GM11168 (cell line): ENCODE measurements around the gene SLF2.

ENCODE experiments used
- in situ Hi-C: fragments of 300-500 bp; cut with MboI; formaldehyde crosslinking; loops from one replicate; pipeline ENCODE4 v1.12.0; 2022; ENCODE audit warnings: low sequenced_read_pairs; ENCODE audit not compliant: unreplicated experiment

The SLF2 gene

DNA sequence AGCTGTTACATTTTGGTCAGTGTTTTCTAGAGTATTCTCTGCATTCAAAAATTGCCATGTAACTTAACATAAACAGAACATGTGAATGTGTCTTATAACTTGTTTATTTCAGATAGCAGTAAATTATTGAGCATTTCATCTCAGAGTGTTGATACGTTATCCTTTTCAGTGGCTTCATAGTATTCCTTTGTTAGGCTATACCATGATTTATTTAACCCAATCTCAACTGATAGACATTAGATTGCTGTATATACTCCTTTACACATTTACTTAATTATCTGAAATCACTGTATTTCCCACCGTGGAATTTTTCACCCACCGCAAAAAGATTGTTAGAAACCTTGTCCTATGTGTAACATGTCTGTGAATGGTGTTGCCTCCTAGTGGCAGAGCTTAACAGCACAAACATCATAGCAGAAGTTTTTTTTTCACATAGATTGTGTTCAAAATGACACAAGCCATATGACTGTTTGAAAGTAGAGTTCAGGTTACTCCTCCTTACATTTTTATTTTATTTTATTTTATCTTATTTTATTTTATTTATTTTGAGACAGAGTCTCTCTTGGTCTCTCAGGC is 21.4 kb downstream of the SLF2 start:
- in situ Hi-C loops = no loop called here

DNA sequence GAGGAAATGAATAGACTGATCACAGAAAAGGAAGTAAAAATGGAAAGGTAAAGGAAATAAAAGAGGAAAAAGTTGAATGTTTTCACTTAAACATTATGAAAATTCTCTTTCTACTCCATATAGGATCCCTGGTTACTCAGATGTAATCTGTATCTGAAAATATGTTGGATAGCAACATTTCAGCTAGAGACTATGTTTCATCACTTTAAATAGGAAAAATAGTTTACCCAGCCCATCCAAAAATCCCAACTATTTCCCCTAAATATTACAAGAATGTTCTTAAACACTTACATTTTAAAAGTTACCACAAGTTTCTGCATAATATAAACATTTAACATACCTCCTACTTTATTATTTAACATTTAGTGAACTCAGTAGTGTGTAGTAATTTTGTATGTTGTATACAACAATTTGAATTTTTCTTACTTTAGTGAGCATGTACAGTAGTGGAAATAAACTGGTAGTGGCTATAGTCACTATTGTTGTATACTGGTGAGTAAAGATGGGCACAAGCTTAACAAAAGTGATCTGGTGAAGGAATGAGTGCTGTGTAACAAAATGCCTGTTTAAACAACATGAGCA is 27.1 kb downstream of the SLF2 start:
- in situ Hi-C loops = no loop called here

DNA sequence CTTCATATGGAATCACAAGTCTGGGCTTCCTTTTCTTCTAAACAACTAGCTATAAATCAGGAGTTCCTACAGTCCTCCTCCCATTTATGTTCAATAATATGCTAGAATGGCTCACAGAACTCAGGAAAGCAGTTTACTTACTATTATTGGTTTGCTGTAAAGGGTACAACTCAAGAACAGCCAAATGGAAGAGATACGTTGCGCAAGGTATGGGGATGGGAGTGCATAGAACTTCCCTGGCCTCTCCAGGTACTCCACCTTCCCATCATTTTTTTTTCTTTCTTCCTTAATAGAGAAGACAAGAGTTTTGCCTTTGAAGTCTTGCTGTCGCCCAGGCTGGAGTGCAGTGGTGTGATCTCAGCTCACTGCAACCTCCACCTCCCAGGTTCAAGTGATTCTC is 29.5 kb downstream of the SLF2 start:
- in situ Hi-C loops = no loop called here

DNA sequence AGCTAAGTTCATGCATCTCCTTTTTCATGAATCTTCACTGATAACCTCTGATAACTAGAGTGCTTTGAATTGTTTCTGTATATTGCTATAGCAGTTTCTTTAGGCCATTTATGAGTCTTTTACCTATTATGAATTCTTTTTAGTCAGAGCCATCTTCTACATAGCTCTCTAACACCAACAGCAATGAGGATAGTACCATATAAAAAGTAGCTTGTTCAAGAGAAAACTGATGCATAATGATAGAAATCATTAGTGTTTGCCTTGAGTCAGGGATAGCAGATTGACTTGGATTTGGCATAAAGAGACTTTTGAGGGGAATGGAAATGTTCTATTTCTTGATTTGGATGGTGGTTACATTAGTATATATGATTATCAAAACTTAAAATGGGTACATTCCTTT is 30.7 kb downstream of the SLF2 start:
- in situ Hi-C loops = no loop called here

DNA sequence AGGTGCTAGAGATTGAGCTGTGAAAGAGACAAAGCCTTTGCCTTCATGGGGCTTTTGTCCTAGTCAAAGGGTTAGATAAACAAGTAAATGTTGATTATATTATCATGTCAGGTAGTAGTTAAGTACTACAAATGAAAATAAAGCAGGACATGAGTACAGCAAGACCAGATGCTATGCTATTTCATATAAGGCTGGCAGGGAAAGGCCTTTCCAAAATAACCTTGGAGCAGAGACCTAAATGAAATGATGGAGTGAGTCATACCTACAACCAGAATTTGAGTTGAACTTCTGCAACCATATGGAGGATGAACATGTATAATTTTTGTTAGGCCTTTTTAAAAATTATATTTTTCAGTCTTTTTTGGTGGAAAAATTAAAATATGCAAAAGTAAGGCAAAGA is 33.0 kb downstream of the SLF2 start:
- in situ Hi-C loops = no loop called here

DNA sequence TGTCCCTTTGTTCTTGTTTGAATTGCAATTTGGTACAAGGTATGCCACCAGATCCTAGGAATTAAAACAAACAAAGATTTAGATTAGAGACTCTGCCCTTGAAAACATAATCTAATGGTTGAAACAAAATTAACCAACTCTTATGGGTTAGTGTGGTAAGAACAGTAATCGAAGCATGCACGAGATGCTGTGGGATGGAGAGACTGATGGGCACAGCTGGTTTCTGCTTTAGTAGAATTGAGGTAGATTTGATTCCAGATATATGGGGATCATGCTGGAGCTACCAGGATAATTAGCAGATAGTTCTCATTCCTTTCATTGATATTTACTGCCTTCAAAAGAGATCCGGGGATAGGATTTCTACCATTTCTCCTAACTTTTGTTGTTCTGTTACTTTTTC is 36.2 kb downstream of the SLF2 start:
- in situ Hi-C loops = no loop called here

DNA sequence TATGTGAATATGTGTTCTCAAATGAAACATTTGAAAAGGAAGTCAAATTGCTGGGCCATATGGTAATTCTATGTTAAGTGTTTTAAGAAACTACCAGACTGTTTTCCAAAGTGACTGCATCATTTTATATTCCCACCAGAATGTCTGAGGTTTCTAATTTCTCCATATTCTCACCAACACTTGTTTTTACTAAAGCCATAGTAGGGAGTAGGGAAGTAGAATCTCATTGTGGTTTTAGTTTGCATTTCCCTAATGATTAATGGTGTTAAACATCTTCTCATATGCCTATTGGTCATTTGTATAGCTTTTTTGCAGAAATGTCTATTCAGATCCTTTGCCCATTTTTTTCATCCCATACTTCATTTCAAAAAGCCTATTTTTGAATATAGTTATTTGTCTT is 47.5 kb downstream of the SLF2 start:
- in situ Hi-C loops = no loop called here

DNA sequence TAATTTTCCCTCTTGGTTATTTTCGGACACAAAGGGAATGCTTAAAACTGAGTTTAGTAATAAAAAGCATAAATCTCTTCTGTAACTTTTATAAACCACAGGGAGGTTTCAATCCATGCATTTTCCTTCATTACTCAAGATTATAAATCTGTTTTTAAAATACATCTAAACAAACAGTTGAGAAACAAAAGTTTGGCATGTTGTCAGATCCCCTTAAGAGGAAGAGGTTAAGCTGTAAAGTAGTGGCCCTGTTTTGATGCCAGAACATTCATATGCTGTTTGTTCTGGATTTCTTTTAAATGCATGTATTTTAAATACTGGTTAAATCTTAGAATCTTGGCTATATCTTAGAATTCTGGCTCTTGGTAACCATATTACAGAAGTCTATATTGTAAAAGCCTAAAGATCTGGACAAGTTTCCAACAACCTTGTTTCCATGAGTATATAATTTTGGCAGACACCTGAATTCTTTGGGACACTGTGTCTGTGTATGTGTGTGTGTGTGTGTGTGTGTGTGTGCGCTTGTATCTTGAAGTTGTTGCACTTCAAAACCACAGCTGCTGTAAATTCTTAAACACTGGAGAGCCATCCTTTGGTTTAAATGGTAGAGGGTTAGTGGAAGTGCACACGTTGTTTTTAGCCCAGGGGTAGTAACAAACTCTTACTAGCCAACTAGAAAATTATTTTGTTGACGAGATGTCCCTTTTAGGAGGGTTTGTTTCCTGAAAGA is 49.8 kb downstream of the SLF2 start:
- in situ Hi-C loops = no loop called here

DNA sequence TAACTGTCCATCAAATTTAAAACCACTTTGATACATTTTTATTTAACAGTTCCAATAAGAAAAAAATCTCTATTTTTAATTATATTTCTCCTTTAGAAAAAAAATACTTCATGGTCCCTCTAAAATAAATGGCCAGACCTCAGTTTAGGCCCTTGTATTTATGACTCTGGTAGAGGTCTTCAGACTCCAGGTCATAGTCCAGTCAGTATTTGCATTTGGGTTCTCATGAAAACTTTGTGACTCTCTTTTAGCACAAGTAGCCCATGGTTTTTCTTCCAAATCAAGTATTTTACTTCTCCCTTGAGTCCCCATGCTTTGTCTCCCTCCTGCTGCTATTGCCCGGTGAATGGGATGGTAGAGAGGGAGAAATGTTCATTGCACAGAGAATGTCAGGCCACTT is 51.1 kb downstream of the SLF2 start:
- in situ Hi-C loops = no loop called here

DNA sequence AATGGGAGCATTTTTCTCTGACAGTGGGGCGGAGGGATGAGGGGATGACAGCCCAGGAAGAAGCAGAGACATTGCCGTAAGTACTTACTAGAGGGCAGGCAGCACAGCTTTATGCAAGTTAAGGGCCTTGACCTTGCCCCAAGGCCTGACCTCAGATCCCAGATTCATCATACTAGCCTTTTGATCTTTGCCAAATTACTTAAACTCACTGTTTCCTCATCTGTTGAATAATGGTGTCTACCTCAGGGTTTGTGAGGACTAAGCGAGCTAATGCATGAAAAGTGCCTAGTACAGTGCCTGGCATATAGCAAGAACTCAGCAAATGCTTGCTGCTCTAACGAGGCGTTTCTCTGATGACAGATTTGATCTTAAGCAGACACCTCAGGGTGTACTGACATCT is 53.1 kb downstream of the SLF2 start:
- in situ Hi-C loops = no loop called here

DNA sequence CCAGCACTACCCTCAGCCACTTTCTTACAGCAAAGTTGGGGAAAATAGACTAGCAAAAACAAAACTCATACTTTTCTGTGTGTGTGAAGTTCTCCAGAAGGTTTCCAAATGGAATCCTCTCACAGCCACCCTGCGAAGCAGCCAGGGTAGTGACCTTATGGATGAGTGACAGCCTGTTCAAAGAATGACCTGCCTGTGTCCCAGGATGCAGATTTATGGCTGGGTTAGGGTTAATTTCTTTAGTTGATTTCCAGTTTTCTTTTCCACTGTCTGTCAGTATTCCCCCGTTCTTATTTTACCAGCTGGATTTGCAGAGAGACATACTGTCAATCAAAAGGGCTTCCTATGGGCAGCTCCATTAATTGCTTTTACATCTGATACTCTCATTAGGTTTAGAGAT is 54.1 kb downstream of the SLF2 start:
- in situ Hi-C loops = no loop called here

DNA sequence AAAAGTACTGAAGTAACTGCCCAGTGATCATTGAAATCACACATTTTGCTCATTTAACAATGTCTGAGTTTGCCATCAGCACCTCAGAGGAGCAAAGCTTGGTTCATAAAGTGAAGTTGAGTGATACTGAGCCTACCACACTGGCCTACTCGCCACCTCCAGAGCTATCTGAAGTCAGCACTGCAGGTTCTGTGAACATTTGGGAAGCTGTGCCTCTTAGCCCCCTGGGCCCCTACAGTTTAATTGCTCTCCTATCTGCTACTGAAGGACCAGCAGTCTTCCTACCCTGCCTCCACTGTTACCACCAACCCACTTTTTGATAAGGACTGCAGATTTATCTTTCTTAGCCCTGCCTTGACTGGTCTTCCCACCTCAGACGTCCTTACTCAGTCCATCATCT is 54.6 kb downstream of the SLF2 start:
- in situ Hi-C loops = no loop called here

DNA sequence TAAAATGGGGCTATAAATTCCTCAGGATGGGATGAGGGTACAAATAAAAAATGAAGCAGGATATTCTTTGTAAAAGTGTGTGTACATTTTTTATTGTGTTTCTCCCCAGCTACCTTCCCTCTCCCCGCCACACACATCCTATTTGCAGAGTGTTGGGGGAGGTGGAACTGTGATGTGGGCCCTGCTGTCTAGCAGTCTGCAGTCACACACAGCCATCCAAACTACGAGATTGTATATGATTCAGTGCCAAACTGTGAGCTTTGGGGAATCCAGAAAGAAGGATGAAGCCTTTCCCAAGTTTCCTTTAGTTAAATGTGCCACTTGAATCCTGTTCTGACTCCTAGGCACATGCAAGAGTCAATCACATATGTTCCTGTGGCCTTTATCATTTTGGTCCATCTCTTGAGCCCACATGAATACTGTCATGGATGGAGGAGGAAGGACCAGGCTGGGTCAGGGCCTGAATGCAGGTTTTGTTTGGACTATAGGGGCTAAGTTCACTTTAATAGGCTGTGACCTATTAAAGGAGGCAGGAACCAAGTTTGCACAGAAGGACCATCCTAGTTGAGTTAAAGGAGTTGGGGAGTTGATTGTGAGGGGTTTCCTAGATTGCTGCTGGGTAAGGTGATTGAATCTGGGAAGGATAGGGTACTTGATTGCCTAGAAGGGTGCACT is 55.4 kb downstream of the SLF2 start:
- in situ Hi-C loops = no loop called here

DNA sequence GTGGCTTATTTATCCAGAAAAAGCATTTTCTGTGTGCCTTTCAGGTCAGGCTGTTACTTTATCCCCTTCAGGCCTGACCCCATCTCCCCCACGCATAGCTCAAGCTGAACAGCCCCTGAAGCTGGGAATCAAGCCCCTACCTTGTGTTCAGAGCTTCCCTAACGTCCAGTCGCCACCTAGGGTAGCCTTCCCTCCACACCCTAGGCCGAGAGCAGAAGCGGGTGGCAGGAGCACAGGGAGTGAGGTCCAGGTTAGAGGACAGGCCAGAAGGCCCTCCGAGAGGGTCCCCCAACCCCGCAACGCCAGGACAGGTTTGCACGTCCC is 56.1 kb downstream of the SLF2 start:
- in situ Hi-C loops = no loop called here

DNA sequence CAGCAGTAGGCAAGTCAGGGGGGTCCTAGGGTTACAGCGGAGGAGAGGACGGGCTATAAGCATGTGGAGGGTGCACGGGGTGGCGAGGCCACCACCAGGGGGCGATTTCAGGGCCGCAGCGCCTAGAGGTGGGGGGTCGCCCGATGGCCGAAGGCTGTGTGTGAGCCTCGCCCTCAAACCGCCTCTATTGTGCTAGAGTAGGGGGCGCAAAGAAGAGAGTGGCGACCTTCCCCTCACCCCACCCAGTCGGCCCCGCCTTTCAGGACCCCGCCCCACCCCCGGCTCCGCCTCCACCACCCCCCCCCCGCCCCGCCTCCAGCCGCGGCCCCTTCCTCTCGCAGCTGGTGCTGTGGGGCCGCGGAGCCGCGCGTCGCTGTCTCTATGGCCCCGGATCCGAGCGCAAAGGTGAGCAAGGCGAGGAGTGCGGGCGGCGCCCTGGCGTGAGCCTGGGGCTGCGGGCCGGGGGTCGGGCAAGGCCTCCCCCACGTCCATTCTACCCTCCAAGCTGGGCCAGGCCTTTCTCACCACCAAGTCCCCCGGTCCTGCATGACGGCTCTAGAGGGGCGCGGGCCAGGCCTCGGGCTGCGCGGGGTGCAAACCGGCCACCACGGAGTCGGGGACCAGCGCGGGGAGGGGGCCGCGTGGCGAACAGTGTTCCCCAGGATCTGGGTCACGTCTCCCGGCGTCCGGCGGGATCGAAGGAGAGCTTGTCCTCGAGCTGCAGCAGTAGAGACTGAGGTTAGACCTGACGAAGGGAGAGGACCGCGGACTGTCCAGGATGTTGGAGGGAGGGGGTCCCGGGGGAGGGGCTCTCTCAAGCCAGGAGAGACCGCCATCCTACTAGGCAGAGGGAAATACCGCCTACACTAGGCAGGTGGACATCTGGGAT is 56.7 kb downstream of the SLF2 start, which contains the start of gene SEMA4G:
Gene SEMA4G, plus strand, starts transcription at position 318 of the 889 bp plus-strand sequence. CDS start 3,409 bp downstream, outside the sequence.
- in situ Hi-C loops = no loop called here

DNA sequence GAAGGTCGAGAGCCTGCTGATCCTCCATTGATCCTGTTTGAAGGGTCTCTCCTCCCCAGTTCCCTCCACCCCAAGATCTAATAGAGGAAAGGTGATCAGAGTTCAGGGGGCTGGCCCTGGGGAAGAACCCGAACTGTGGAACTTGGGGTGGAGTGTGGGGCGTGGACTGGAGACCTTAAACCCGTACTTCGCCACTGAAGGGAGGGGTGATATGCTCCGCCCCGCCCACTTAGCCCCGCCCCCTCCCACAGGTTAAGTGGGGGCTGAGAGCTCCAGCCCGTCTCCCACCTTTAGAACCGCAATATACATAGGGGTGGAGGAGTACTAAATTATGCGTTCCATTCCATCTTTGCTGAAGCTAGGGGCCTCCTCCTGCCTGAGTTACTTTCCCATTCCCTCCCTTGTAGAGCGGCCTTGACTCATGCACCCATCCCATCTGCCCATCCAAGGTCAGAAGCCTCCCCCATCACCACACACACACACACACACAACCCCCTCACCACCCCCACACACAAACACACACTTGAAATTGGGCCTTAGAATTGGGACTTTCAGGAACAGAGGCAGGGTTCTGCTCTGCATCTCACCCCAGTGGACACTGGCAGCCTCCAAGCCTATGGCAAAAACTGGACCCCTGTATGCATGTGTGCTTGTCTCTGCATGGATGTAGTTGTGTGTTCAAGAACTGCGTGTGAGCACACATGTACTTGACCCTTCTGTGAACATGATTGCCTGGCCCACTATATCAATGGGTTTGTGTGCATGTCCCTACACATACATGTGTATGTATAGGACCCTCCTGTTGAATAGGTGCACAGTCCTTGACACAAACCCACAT is 57.5 kb downstream of the SLF2 start:
- in situ Hi-C loops = no loop called here

DNA sequence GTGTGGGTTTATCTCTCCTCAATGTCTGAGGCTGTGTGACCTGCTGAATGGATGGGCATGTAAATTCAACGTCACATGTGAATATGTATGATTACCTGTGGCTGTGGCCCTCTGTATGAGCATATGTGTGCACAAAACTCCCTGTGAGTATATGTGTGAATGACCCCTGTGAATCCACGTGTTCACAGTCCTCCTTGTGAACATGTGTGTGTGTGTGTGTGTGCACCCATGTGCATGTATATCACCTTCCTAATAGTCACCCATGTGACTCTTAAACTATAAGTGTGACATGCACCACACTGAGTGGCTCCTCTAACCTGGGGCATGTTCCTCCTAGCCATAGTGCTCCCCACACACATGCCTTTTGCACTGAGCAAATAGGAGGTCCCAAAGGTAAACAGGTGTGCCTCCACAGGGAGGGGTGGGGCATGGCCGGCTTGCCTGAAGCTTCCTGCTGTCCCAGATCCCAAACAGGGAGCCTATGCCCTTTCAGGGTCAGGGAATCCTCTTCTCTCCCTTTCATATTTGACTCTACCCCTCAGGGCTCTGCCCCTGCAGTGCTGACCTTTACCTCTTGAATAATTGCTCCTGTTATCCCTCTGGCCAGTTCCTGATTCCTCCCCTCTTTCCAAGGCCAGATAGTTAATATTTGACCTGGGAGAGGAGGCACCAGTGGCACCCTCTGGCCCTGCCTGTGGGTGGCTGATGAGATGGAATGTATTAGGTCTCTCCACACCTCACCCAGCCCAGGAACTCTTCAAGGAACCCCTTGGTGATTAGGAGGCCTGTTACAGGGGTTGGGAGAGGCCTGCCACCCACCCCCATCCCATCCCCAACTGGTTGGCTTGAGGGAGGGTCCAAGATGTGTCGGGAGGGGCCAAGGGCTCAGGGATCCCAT is 58.4 kb downstream of the SLF2 start:
- in situ Hi-C loops = no loop called here

DNA sequence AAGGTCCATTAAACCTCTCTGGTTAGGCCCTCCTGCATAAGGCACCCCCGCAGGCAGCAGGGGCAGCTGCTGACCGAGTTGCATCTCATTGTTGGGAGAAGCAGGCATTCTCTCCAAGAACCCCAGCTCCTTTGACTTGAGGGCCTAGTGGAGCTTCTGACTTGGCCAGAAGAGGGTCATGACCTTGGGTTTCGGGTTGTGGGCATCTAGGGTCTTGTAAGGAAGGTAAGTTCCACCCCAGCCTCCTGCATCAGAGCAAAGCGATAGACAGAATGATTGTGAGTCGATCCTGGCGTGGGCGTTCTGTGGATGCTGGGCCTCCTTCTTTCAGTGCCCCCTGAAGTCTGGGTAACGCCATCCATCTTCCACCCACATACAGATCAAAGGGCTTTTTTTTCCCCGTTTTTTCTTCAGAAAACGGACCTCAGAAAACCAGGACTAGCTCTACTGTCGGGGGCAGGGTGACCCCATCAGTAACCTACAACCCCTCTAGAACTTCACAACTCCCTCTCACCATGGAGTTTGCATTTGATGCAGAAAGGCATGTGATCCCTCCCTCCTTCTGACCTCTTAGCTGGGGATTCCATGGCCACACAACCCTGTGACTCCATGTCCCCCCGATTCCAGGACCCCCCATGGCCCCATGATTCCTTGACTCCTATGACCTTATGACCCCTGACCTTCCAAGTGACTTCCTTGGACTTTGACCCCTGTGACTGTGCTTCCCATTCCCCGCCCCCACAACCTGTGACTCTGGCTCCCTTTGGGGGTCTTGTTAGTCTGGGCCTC is 59.5 kb downstream of the SLF2 start:
- in situ Hi-C loops = no loop called here
